ENCODE measurements around the gene ACSF2. TPM values are rescaled to one million over a fixed set of nuclear protein-coding genes. Genes with fewer than 3 reads are reported as not detected.

The ACSF2 gene
- total RNA-seq, 1 donor from 2014 or later: 70.4 TPM

- Histone ChIP-seq H3K4me3 (no peak overlapping the region), H3K27ac (peak overlapping the region; percentile 69), H3K27me3 (ENCODE audit: low read depth) (no peaks in the 10 kb centered on the region), H3K9me3 (no peaks in the 10 kb centered on the region), H3K36me3 (peaks cover 7% of the 10 kb centered on the region), H3K4me1 (peaks cover 31% of the 10 kb centered on the region)
- no peak for ATAC-seq
- intact Hi-C loops (cut with DNase I): no loop called here
- no peak for DNase-seq
- TF ChIP-seq CTCF (IDR thresholded peaks at IDR 0.05): no peak
These were observed 15.1 kb downstream of the ACSF2 start for GRCh38 chr17:50440838-50441829.

GRCh38 chr17:50443505-50443974 lies 17.5 kb downstream of the ACSF2 start:
- DNase-seq: no peak
- ATAC-seq: peak in 1 of 2 donors; percentile 40

DNA sequence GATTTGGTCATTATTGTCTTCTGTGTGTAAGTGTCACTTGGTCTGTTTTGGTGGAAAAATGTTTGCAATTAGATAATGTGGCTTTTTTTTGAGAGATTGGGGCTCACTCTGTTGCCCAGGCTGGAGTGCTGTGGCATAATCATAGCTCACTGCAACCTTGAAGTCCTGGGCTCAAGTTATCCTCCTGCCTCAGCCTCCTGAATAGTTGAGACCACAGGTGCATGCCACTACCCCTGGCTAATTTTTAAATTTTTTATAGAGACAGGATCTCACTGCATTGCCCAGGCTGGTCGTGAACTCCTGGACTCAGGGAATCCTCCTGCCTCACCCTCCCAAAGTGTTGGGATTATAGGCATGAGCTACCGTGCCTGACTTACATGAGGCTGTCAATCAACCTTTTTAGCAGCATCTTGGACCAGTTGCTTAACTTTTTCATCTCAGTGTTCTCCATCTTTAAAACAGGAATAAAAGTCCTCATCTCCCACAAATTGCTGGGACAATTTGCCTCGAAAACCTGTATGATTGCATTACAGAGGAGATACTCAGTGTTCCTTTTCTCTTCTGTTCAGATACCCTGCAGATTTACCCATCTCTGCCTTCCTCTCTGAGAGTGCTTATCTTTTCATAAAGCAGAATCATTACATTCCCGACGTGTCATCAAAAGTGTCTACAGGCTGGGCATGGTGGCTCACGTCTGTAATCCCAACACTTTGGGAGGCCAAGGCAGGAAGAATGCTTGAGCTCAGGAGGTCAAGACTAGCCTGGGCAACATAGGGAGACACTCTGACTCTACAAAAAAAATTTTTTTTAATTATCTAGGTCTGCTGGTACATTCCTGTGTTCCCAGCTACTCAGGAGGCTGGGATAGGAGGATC lies 19.1 kb downstream of the ACSF2 start:
- H3K27ac ChIP-seq: peak overlapping the region; percentile 80
- no peak for TF ChIP-seq CTCF (IDR thresholded peaks at IDR 0.05)

More at GRCh38 chr17:50443505-50443974, 17.5 kb downstream of the ACSF2 start:
- no peaks in the 10 kb centered on the region for H3K27me3 ChIP-seq (ENCODE audit: low read depth)
- no peak for TF ChIP-seq CTCF (IDR thresholded peaks at IDR 0.05)
- H3K4me3 ChIP-seq: no peak overlapping the region
- intact Hi-C loops (cut with DNase I): no loop called here
- H3K36me3 ChIP-seq: no peaks in the 10 kb centered on the region
- H3K27ac ChIP-seq: peak overlapping the region; percentile 73
- no peaks in the 10 kb centered on the region for H3K9me3 ChIP-seq
- H3K4me1 ChIP-seq: peaks cover 33% of the 10 kb centered on the region

DNA sequence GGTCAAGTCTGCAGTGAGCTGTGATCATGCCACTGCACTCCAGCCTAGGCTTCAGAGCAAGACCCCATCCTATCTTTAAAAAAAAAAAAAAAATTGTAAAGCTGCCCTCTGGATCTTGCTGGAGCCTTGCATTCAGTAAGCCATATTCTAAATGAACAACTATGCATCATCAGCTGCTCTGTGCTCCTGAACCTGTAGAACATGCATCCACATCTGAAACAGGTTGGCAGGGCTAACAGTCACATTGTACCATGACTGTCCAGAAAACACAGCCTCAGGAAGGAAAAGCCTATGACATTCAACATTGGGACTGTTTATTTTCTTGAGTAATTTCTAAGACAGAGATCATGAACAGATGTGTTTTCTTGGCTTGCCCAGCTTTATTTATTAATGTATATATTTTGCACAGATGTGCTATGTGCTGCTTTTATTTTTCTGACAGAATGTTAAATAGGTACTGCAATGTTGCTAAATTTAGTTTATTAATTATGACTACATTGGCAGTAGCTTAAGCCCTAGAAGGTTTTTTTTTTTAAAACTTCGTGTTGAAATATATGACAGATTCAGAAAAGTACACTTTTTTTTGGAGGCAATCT lies 19.8 kb downstream of the ACSF2 start:
- Histone ChIP-seq H3K27me3 (ENCODE audit: low read depth) (no peaks in the 10 kb centered on the region), H3K27ac (peak overlapping the region; percentile 80), H3K4me3 (no peak overlapping the region), H3K9me3 (no peaks in the 10 kb centered on the region), H3K4me1 (peaks cover 29% of the 10 kb centered on the region), H3K36me3 (no peaks in the 10 kb centered on the region)
- DNase-seq (no peak), ATAC-seq (no peak)
- intact Hi-C loops (cut with DNase I): no loop called here
- TF ChIP-seq CTCF (IDR thresholded peaks at IDR 0.05): no peak

More for the DNA sequence above, 19.1 kb downstream of the ACSF2 start:
- intact Hi-C loops (cut with DNase I): no loop called here
- ATAC-seq: no peak
- Histone ChIP-seq H3K4me1 (peaks cover 33% of the 10 kb centered on the region), H3K9me3 (no peaks in the 10 kb centered on the region), H3K27me3 (ENCODE audit: low read depth) (no peaks in the 10 kb centered on the region), H3K4me3 (no peak overlapping the region), H3K36me3 (no peaks in the 10 kb centered on the region)
- DNase-seq: no peak

All from lower lobe of right lung (tissue), 2 donors.